Measurements from ENCODE around the gene CLEC10A. TPM values are rescaled to one million over a fixed set of nuclear protein-coding genes. Genes with fewer than 3 reads are reported as not detected.
A peak's percentile ranks its signal among the peaks of the same experiment; 100 is the strongest.

Gene CLEC10A
- total RNA-seq, 1 donor from 2014 or later, result not detected

- no peak for DNase-seq (ENCODE audit: extremely low read depth, low read depth, low spot score)
Measured at GRCh38 chr17:7042501-7043181, 37.4 kb downstream of the CLEC10A start.

- DNase-seq (ENCODE audit: extremely low read depth, low read depth, low spot score), result no peak
Measured at GRCh38 chr17:7041607-7042500, 38.2 kb downstream of the CLEC10A start.

- DNase-seq (ENCODE audit: extremely low read depth, low read depth, low spot score), result no peak
Measured at GRCh38 chr17:7039832-7040231, 40.2 kb downstream of the CLEC10A start.

GRCh38 chr17:7038025-7038862, 41.8 kb downstream of the CLEC10A start:
- DNase-seq (ENCODE audit: extremely low read depth, low read depth, low spot score), result no peak

- DNase-seq (ENCODE audit: extremely low read depth, low read depth, low spot score), result peak; percentile 81
Measured at GRCh38 chr17:7035591-7036368, 44.3 kb downstream of the CLEC10A start, which contains the start of gene SLC16A13. Gene SLC16A13, plus strand, starts transcription at chr17:7036015. Its CDS starts 368 bp downstream, at chr17:7036383.

- peak; percentile 58 for DNase-seq (ENCODE audit: extremely low read depth, low read depth, low spot score)
Measured at GRCh38 chr17:7034955-7035590, 45.0 kb downstream of the CLEC10A start.

- DNase-seq (ENCODE audit: extremely low read depth, low read depth, low spot score), result peak; percentile 65
Measured at GRCh38 chr17:7029659-7030058, 50.4 kb downstream of the CLEC10A start.

- DNase-seq (ENCODE audit: extremely low read depth, low read depth, low spot score), result no peak
Measured at GRCh38 chr17:7029096-7029495, 51.0 kb downstream of the CLEC10A start.

GRCh38 chr17:7027335-7027734, 52.7 kb downstream of the CLEC10A start:
- DNase-seq (ENCODE audit: extremely low read depth, low read depth, low spot score), result no peak

GRCh38 chr17:7026471-7027115, 53.5 kb downstream of the CLEC10A start:
- no peak for DNase-seq (ENCODE audit: extremely low read depth, low read depth, low spot score)

- DNase-seq (ENCODE audit: extremely low read depth, low read depth, low spot score), result no peak
Measured at GRCh38 chr17:7025245-7025644, 54.8 kb downstream of the CLEC10A start.

Other genes with a start within 250 kb of the CLEC10A start
- gene TEKT1, start 248.5 kb downstream of the CLEC10A start, total RNA-seq, result not detected in 2 replicates
- not detected in 2 replicates for gene ALOX12, start 84.2 kb downstream of the CLEC10A start, total RNA-seq
- gene RNASEK, start 67.6 kb downstream of the CLEC10A start, total RNA-seq, result 459 and 493 TPM in 2 replicates
- gene BCL6B, start 57.2 kb downstream of the CLEC10A start, total RNA-seq, result 120 and 180 TPM in 2 replicates
- gene SLC16A13, start 44.2 kb downstream of the CLEC10A start, total RNA-seq, result 6.6 and 7.9 TPM in 2 replicates
- 0.12 and 0.44 TPM in 2 replicates for gene SLC16A11, start 36.2 kb downstream of the CLEC10A start, total RNA-seq
- not detected in 2 replicates for gene ASGR2, start 34.6 kb upstream of the CLEC10A start, total RNA-seq
- gene ASGR1, start 99.1 kb upstream of the CLEC10A start, total RNA-seq, result 2.6 and 5.4 TPM in 2 replicates
- 10.8 and 22.3 TPM in 2 replicates for gene DLG4, start 139.6 kb upstream of the CLEC10A start, total RNA-seq
- 252 and 369 TPM in 2 replicates for gene ACADVL, start 139.7 kb upstream of the CLEC10A start, total RNA-seq
- 36.9 and 41.6 TPM in 2 replicates for gene DVL2, start 154.3 kb upstream of the CLEC10A start, total RNA-seq
- 42.9 and 53.0 TPM in 2 replicates for gene PHF23, start 159.2 kb upstream of the CLEC10A start, total RNA-seq
- 548 and 565 TPM in 2 replicates for gene GABARAP, start 162.2 kb upstream of the CLEC10A start, total RNA-seq
- gene CTDNEP1, start 171.5 kb upstream of the CLEC10A start, total RNA-seq, result 55.4 and 73.5 TPM in 2 replicates
- 27.5 and 27.7 TPM in 2 replicates for gene ELP5, start 172.0 kb upstream of the CLEC10A start, total RNA-seq
- gene CLDN7, start 182.2 kb upstream of the CLEC10A start, total RNA-seq, result 1.9 and 2.1 TPM in 2 replicates
- gene SLC2A4, start 201.5 kb upstream of the CLEC10A start, total RNA-seq, result not detected in 2 replicates
- gene YBX2, start 214.4 kb upstream of the CLEC10A start, total RNA-seq, result not detected in 2 replicates
- 432 and 433 TPM in 2 replicates for gene EIF5A, start 227.4 kb upstream of the CLEC10A start, total RNA-seq
- 48.2 and 64.6 TPM in 2 replicates for gene GPS2, start 235.1 kb upstream of the CLEC10A start, total RNA-seq
- 15.5 and 16.4 TPM in 2 replicates for gene NEURL4, start 249.1 kb upstream of the CLEC10A start, total RNA-seq

All from glomerular endothelial cell (primary cell).